HG02678 (cell line): ENCODE measurements around the gene SV2A.
"Not testable (repeated sequence)": the region's sequence is repeated elsewhere in the genome, so short reads cannot be mapped to it uniquely, and the experiment has no call there.

Experiments used
- ATAC-seq: cut with Tn5 transposase; IDR thresholded peaks from one replicate; pipeline ENCODE4 v1.9.1; 2021; ENCODE audit warnings: mild to moderate bottlenecking, moderate library complexity; ENCODE audit not compliant: unreplicated experiment

The SV2A gene

GRCh38 chr1:149917571-149918144, at the start of gene SV2A:
Gene SV2A, minus strand, starts transcription at chr1:149917844. Its CDS starts 4,004 bp downstream, at chr1:149913840.
- no peak for ATAC-seq

DNA sequence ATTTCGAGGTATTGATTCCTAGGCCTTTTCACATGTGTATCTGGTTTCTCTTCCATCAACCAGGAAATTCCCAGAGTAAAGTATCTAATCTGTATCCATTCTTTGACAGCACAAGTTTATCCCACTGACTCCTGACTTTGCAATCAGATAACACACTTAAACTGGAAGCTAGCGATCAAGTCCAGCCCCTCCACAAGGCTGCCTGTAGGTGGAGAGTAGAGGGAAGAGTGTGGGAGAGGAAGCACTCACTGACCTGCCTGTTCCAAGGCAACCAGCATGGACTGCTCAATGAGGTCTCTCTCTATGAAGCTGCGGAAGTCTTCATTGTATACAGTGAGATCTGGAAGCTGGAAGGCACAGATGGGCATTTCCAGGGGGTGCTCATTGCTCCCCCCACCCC, 49.4 kb upstream of the SV2A start:
- no peak for ATAC-seq

GRCh38 chr1:149966405-149966804, 48.8 kb upstream of the SV2A start:
- ATAC-seq = no peak

DNA sequence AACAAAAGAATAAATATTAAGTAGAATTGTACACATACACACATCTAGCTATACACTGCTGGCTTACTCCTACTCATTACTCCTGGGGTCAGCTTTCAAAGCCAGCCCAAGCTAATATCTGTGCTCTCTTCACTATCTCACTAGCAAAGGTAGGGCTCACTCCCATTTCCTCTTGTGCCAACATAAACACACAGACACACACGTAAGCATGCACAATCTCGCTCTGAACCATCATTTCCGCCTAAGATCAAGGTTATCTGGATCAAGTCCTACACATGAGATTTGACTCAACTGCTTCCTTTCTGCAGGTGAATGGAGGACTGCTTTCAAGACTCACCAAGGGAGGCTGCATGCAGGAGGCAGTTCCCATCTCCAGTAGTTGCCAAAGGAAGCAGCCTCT, 47.8 kb upstream of the SV2A start:
- no peak for ATAC-seq

- no peak for ATAC-seq
Observed at GRCh38 chr1:149963358-149963757, 45.7 kb upstream of the SV2A start.

- ATAC-seq = no peak
Observed at GRCh38 chr1:149962736-149963135, 45.1 kb upstream of the SV2A start.

GRCh38 chr1:149962039-149962647, 44.5 kb upstream of the SV2A start:
- no peak for ATAC-seq

- not testable (repeated sequence) for ATAC-seq
Observed at GRCh38 chr1:149957548-149957947, 39.9 kb upstream of the SV2A start.

DNA sequence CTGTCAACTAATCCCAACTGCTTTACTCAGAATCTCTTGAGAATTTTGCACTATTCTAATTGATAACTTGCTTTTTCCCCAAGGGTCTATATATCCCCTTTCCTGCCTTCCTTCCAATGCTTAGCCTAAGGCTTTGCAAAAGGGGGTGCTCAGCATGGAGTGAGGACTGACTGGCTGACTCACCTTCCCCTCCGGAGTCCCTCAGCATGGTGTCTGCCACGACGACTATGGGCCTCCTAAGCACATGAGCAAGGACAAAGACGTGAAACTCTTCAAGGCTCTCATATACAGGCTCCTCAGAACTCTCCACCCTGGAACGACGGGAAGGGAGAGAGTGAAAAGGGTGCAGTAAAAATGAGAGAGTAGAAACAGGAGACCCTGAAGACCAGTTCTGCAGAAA, 32.3 kb upstream of the SV2A start:
- ATAC-seq = no peak

- ATAC-seq = no peak
Observed at GRCh38 chr1:149945206-149945605, 27.6 kb upstream of the SV2A start.

DNA sequence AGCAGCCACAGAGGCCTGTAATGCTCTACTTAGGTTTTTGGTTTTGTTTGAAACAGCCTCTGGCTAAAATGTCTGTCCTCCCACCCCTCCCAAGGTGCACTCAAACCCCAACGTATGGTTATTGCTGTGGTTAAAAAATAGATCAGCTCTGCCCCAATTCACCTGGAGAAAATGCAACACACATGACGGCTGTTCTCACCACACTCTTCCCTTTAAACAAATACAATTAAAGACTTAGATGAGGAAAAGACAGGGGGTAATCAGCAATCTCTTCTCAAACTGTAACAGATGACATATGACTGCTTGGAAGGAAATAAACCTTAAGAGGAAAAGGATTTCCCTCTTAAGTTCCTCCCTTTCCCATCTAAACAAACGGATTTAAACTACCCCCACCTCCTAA, 25.2 kb upstream of the SV2A start:
- ATAC-seq = no peak

DNA sequence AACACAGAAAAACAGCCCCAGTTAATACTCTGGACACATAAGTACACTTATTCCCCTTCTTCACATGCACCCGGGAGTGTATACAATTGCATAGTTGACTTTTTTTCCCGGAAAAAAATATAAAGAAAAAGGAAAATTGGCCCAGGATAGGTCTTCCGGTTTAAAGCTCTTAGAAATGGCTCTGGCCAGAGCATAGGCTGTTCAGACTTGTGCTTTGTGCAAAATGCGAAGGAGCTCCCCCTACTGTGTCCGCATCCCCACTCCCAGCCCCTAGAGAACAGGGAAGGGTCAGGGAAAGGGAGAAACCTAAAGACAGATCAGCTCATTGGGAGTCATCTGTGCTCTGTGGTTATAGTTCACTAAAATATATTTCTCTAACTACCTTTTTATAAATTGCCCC, 24.6 kb upstream of the SV2A start:
- ATAC-seq = no peak

- ATAC-seq = no peak
Observed at GRCh38 chr1:149940427-149940826, 22.8 kb upstream of the SV2A start.

DNA sequence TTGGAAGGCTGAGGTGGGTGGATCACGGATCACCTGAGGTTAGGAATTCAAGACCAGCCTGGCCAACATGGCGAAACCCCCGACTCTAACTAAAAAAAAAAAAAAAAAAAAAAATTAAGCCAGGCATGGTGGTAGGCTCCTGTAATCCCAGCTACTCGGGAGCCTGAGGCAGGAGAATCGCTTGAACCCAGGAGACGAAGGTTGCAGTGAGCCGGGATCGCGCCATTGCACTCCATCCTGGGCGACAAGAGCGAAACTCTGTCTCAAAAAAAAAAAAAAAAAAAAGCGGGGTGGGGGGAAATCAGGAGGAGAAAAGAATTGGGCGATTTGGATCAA, 21.0 kb upstream of the SV2A start:
- ATAC-seq = not testable (repeated sequence)

- no peak for ATAC-seq
Observed at GRCh38 chr1:149937759-149938158, 20.1 kb upstream of the SV2A start.

DNA sequence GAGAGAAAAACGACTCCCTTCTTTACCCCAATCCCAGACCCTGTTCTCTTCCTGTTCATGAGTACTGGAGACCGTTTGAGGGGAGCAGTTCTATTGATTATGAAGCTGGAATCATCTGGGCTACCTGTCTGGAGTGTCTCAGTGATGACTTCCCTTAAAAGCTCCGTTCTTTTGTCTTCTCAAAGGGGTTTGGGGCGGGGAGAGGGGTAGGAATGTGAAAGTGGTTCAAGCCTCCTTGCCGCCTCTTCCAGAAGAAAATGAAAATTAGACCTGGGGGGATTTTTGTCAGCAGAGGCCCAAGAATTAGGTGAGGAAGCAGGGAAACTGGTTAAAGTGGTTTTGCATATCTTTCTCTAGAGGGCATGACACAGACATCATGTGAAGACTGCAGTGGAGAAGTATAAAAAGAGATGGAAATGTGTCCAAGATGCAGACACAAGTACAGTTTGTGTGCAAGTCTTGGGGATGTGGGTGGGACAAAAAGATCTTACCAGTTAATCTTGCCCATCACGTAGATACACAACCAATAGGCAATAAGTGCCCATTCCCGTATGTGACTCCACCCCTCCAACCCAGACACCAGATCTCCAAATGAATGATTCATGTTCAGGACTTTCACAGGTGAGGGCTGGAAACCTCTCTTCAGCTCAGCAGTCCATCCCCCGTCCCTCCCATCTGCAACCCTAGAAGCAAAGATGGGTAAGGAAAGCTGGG, 19.5 kb upstream of the SV2A start:
- ATAC-seq = no peak

GRCh38 chr1:149936170-149936991, 18.7 kb upstream of the SV2A start, which contains the start of gene MTMR11:
Gene MTMR11, minus strand, starts transcription at chr1:149936879. Its CDS starts 232 bp downstream, at chr1:149936647.
- ATAC-seq = no peak

DNA sequence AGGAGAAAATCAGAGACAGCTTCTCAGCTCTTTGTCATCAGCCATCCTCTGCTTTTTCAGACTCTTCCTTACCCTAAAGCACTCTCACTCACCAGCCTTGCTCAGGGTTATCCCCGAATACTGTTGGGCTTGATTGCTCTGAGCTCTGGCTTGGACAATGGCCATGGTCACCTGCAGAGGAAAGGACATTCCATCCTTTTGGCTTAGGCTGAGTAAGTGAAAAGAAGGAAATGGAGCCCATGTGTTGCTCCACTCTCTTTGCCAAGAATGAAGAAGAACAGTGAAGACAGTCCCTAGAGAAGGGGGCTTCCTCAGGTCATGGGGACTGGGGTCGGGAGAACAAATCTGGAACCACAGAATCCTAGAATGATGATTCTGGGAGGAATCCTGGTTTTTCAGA, 16.7 kb upstream of the SV2A start:
- no peak for ATAC-seq

- no peak for ATAC-seq
Observed at GRCh38 chr1:149933208-149933607, 15.6 kb upstream of the SV2A start.

DNA sequence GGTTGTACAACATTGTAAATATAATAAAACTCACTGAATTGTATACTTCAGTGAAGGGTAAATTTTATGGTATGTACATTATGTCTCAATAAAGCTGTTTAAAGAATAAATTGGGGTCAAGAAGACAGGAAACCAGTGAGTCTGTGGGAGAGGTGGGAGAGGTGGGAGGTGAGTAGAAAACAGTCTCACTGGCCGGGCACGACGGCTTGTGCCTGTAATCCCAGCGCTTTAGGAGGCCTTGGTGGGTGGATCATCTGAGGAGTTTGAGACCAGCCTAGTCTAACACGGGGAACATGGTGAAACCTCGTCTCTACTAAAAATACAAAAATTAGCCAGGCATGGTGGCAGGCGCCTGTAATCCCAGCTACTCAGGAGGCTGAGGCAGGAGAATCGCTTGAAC, 14.8 kb upstream of the SV2A start:
- no peak for ATAC-seq

GRCh38 chr1:149931212-149931790, 13.7 kb upstream of the SV2A start:
- no peak for ATAC-seq
